Type B pancreatic cell (in vitro differentiated cells): ENCODE data around the gene PON3. TPM values are rescaled to one million over a fixed set of nuclear protein-coding genes. Genes with fewer than 3 reads are reported as not detected.

Experiments
- DNase-seq: peaks from one replicate; pipeline ENCODE4 v3.0.0; 2021; ENCODE audit warnings: mixed read lengths; ENCODE audit not compliant: unreplicated experiment; ENCODE audit errors: extremely low spot score
- H3K27ac Mint-ChIP-seq: 2 replicates; pipeline ENCODE4 v1.8.0; 2021; ENCODE audit warnings: mild to moderate bottlenecking, mixed read lengths
- H3K27me3 Mint-ChIP-seq: 2 replicates; pipeline ENCODE4 v1.8.0; 2021; ENCODE audit warnings: mixed read lengths
- H3K36me3 Mint-ChIP-seq: 2 replicates; pipeline ENCODE4 v1.8.0; 2021; ENCODE audit warnings: mixed read lengths
- H3K4me1 Mint-ChIP-seq: one replicate; pipeline ENCODE4 v1.8.0; 2021; ENCODE audit warnings: mixed read lengths; ENCODE audit not compliant: unreplicated experiment
- H3K4me3 Mint-ChIP-seq: 2 replicates; pipeline ENCODE4 v1.8.0; 2021; ENCODE audit warnings: mild to moderate bottlenecking, mixed read lengths
- H3K9me3 Mint-ChIP-seq: 2 replicates; pipeline ENCODE4 v1.8.0; 2021; ENCODE audit warnings: mixed read lengths
- CTCF ChIP-seq: fragments of 200-600 bp; sonication (generic); conservative IDR thresholded peaks from 2 replicates; pipeline ENCODE4 v1.5.0; 2021; ENCODE audit warnings: antibody characterized with exemption, mild to moderate bottlenecking
- total RNA-seq: library from RNA; stranded (reverse); gene quantifications from 2 replicates; pipeline ENCODE4 v1.2.1, GENCODE V29; 2021; ENCODE audit warnings: low replicate concordance

Gene PON3
- total RNA-seq, 1 donor from 2014 or later: 0.17 TPM

DNA sequence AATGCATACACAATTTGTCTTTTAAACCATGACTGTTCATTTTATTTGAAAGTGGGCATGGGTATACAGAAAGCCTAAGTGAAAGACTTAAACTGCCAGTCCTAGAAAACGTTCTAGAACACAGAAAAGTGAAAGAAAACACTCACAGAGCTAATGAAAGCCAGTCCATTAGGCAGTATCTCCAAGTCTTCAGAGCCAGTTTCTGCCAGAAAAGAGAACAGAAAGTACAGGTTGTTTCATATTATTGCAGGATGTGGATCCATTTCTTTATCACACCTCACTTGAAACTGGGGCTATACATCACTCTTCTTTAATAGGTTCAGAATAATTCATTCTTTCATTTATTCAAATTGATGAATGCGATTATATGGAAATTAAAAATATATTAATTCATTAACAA, 79.6 kb downstream of the PON3 start:
- Mint-ChIP-seq H3K27me3 (no peaks in the 10 kb centered on the region), H3K4me1 (no peaks in the 10 kb centered on the region), H3K36me3 (peaks cover 4% of the 10 kb centered on the region), H3K9me3 (peaks cover 6% of the 10 kb centered on the region), H3K4me3 (no peak overlapping the region), H3K27ac (no peak overlapping the region)
- no peak for TF ChIP-seq CTCF
- no peak for DNase-seq

DNA sequence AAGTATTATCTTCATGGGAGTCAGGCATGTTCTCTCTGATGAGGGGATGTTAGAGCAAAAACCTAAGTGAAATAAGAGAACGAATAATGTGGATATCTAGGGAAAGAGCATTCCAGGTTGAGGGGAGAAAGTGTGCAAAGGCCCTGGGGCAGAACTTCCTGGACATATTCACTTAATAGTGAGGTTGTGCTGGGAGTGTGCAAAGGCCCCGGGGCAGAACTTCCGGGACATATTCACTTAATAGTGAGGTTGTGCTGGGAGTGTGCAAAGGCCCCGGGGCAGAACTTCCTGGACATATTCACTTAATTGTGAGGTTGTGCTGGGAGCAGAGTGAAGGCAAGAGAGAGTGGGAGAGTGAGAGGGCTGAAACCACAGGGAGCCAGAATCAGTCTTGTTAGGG, 83.6 kb downstream of the PON3 start:
- Mint-ChIP-seq H3K9me3 (peaks cover 6% of the 10 kb centered on the region), H3K27me3 (no peaks in the 10 kb centered on the region), H3K27ac (no peak overlapping the region), H3K36me3 (peaks cover 4% of the 10 kb centered on the region), H3K4me3 (no peak overlapping the region), H3K4me1 (peaks cover 13% of the 10 kb centered on the region)
- TF ChIP-seq CTCF: no peak
- DNase-seq: no peak

- Mint-ChIP-seq H3K4me3 (no peak overlapping the region), H3K9me3 (peaks cover 6% of the 10 kb centered on the region), H3K27ac (no peak overlapping the region), H3K4me1 (peaks cover 14% of the 10 kb centered on the region), H3K36me3 (peaks cover 4% of the 10 kb centered on the region), H3K27me3 (no peaks in the 10 kb centered on the region)
- DNase-seq: no peak
- TF ChIP-seq CTCF: no peak
Measured at GRCh38 chr7:95311389-95311788, 84.8 kb downstream of the PON3 start.

- H3K36me3 Mint-ChIP-seq: peaks cover 4% of the 10 kb centered on the region
- H3K27ac Mint-ChIP-seq: no peak overlapping the region
- no peak for DNase-seq
- no peaks in the 10 kb centered on the region for H3K9me3 Mint-ChIP-seq
- H3K27me3 Mint-ChIP-seq: no peaks in the 10 kb centered on the region
- peaks cover 14% of the 10 kb centered on the region for H3K4me1 Mint-ChIP-seq
- no peak for TF ChIP-seq CTCF
- no peak overlapping the region for H3K4me3 Mint-ChIP-seq
Measured at GRCh38 chr7:95309951-95310350, 86.2 kb downstream of the PON3 start.

Other genes starting within 250 kb of the PON3 start
- gene PON1, start 71.8 kb downstream of the PON3 start, total RNA-seq: 0.99 and 3.0 TPM in 2 replicates
- 45.4 and 79.2 TPM in 2 replicates for gene PON2, start 38.7 kb upstream of the PON3 start, total RNA-seq
- gene ASB4, start 89.6 kb upstream of the PON3 start, total RNA-seq: 0.07 and 0.31 TPM in 2 replicates
- 11.7 and 18.3 TPM in 2 replicates for gene PDK4, start 200.1 kb upstream of the PON3 start, total RNA-seq